ENCODE measurements around the gene LYZL1. TPM values are rescaled to one million over a fixed set of nuclear protein-coding genes. Genes with fewer than 3 reads are reported as not detected.

Gene LYZL1
- total RNA-seq, 2 donors from 2014 or later = not detected

DNA sequence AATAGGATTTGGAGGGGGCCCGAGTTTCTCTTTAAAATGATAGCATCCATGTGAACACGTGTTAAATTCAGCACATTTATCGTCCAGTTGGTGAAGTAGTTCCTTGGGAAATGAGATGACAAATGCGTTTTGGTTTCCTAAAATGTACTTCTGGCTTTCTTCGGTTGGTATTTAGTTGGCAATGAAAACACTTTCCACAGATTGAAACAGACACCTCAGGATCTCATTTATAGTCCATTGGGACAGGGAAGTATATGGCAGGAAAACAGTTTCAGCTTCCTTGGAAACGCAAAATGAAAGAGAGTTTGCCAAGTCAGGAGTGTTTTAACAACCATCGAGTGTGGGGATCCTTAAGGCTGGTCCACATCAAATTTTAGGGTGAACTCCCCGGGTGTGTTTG is 19.4 kb upstream of the LYZL1 start:
- 69 to 77% methylated on average over 8 of the region's 8 CpGs for WGBS, 2 donors
- Histone ChIP-seq H3K27me3 (no peaks in the 10 kb centered on the region), H3K36me3 (replicated peaks in 1 of 2; ENCODE audit: insufficient read depth in 1 of 2, low read depth in 2 of 2) (no peaks in the 10 kb centered on the region), H3K9me3 (no peaks in the 10 kb centered on the region), H3K4me1 (no peaks in the 10 kb centered on the region), H3K27ac (no peak overlapping the region), H3K4me3 (no peak overlapping the region)
- no peak for ATAC-seq
- no peak for DNase-seq
- no peak for TF ChIP-seq POLR2A (IDR thresholded peaks at IDR 0.05)
- TF ChIP-seq, protein P1, sequence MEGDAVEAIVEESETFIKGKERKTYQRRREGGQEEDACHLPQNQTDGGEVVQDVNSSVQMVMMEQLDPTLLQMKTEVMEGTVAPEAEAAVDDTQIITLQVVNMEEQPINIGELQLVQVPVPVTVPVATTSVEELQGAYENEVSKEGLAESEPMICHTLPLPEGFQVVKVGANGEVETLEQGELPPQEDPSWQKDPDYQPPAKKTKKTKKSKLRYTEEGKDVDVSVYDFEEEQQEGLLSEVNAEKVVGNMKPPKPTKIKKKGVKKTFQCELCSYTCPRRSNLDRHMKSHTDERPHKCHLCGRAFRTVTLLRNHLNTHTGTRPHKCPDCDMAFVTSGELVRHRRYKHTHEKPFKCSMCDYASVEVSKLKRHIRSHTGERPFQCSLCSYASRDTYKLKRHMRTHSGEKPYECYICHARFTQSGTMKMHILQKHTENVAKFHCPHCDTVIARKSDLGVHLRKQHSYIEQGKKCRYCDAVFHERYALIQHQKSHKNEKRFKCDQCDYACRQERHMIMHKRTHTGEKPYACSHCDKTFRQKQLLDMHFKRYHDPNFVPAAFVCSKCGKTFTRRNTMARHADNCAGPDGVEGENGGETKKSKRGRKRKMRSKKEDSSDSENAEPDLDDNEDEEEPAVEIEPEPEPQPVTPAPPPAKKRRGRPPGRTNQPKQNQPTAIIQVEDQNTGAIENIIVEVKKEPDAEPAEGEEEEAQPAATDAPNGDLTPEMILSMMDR (IDR thresholded peaks at IDR 0.05) = no peak
- intact Hi-C loops (cut with DNase I) = no loop called here

DNA sequence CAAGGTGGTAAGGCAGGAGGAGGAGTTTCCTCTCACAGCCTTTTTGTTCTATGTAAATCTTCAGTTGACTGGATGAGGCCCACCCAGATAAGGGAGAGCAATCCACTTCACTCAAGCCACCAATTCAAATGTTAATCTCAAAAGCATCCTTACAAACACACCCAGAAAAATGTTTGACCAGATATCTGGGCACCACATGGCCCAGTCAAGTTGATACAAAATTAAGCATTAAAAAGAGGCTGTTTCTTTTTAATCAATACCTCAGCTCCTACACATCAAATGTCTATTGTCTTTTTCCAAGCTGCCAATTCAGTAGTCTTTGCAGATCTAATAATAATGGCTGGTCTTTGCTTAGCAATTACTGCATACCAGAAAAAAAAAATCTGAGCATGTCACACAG is 18.0 kb upstream of the LYZL1 start:
- H3K9me3 ChIP-seq = no peaks in the 10 kb centered on the region
- no peaks in the 10 kb centered on the region for H3K4me1 ChIP-seq
- no peak overlapping the region for H3K27ac ChIP-seq
- intact Hi-C loops (cut with DNase I) = no loop called here
- no peak overlapping the region for H3K4me3 ChIP-seq
- DNase-seq = no peak
- no peaks in the 10 kb centered on the region for H3K36me3 ChIP-seq (replicated peaks in 1 of 2; ENCODE audit: insufficient read depth in 1 of 2, low read depth in 2 of 2)
- TF ChIP-seq, protein P1 (IDR thresholded peaks at IDR 0.05) = no peak
- no peak for TF ChIP-seq POLR2A (IDR thresholded peaks at IDR 0.05)
- no peaks in the 10 kb centered on the region for H3K27me3 ChIP-seq
- ATAC-seq = no peak

DNA sequence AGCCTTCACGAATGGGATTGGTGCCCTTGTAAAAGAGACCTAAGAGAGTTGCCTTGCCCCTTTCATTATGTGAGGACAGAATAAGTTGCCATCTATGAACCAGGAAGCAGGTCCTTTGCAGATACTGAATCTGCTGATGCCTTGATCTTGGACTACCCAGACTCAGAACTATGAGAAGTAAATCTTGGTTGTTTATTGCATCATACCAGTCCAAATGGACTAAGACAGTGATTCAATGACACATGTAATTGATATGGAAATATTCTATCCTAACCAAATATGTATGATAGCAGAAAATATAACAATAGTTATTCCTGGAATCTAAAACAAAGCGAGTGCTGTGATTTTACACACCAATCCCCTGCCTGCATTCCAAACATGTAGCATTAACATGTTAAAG is 17.0 kb upstream of the LYZL1 start:
- ATAC-seq = no peak
- WGBS, 2 donors = 51 to 52% methylated on average over 2 of the region's 2 CpGs

DNA sequence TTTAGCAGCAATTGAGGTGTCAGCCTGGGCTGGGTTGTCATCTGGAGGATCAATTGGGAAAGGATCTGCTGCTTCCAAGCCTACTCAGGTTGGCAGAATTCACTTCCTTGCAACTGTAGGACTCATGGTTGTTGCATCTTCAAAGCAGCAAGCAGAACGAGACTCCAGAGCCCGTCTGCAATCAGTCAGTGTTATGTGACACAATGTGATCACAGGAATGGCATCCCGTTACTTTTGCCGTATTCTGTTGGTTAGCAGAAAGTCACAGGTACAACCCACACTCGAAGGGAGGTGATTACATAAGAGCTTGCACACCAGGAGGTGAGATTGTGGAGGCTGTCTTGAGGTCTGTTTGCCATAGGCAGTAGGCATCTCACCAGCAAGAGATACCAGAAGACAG is 15.4 kb upstream of the LYZL1 start:
- intact Hi-C loops (cut with DNase I) = no loop called here

More for the DNA sequence above, 17.0 kb upstream of the LYZL1 start:
- TF ChIP-seq POLR2A (IDR thresholded peaks at IDR 0.05) = no peak
- TF ChIP-seq, protein P1 (IDR thresholded peaks at IDR 0.05) = no peak
- H3K9me3 ChIP-seq = no peaks in the 10 kb centered on the region
- H3K4me1 ChIP-seq = no peaks in the 10 kb centered on the region
- no peak for DNase-seq
- no peaks in the 10 kb centered on the region for H3K27me3 ChIP-seq
- H3K36me3 ChIP-seq (replicated peaks in 1 of 2; ENCODE audit: insufficient read depth in 1 of 2, low read depth in 2 of 2) = no peaks in the 10 kb centered on the region
- H3K27ac ChIP-seq = no peak overlapping the region
- intact Hi-C loops (cut with DNase I) = no loop called here
- H3K4me3 ChIP-seq = no peak overlapping the region

More for the DNA sequence above, 15.4 kb upstream of the LYZL1 start:
- Histone ChIP-seq H3K4me3 (no peak overlapping the region), H3K4me1 (no peaks in the 10 kb centered on the region), H3K9me3 (no peaks in the 10 kb centered on the region), H3K27me3 (no peaks in the 10 kb centered on the region), H3K36me3 (replicated peaks in 1 of 2; ENCODE audit: insufficient read depth in 1 of 2, low read depth in 2 of 2) (no peaks in the 10 kb centered on the region), H3K27ac (no peak overlapping the region)
- WGBS, 2 donors = 22 to 27% methylated on average over 5 of the region's 5 CpGs
- DNase-seq (no peak), ATAC-seq (no peak)
- no peak for TF ChIP-seq POLR2A (IDR thresholded peaks at IDR 0.05)
- TF ChIP-seq, protein P1 (IDR thresholded peaks at IDR 0.05) = no peak
